Mammary epithelial cell (primary cell): ENCODE measurements around the gene MCFD2.

Experiments
- EZH2 ChIP-seq: IDR thresholded peaks from 2 replicates; pipeline ENCODE4 v1.6.1; 2012; ENCODE audit warnings: low read length, inconsistent platforms, borderline replicate concordance
- TF ChIP-seq, protein P1 (sequence below), 2 donors: IDR thresholded peaks in 1 of 2; conservative IDR thresholded peaks in 1 of 2; 2 replicates each; pipeline ENCODE4 v1.5.1; 2011 to 2012; ENCODE audit warnings: inconsistent platforms in 2 of 2, low read length in 2 of 2, mild to moderate bottlenecking in 2 of 2, control low read depth in 1 of 2, low read depth in 1 of 2; ENCODE audit not compliant: insufficient read depth in 1 of 2; ENCODE audit errors: extremely low read depth in 1 of 2

GRCh38 chr2:46877619-46878113 is 37.9 kb downstream of the MCFD2 start:
- TF ChIP-seq, protein P1, sequence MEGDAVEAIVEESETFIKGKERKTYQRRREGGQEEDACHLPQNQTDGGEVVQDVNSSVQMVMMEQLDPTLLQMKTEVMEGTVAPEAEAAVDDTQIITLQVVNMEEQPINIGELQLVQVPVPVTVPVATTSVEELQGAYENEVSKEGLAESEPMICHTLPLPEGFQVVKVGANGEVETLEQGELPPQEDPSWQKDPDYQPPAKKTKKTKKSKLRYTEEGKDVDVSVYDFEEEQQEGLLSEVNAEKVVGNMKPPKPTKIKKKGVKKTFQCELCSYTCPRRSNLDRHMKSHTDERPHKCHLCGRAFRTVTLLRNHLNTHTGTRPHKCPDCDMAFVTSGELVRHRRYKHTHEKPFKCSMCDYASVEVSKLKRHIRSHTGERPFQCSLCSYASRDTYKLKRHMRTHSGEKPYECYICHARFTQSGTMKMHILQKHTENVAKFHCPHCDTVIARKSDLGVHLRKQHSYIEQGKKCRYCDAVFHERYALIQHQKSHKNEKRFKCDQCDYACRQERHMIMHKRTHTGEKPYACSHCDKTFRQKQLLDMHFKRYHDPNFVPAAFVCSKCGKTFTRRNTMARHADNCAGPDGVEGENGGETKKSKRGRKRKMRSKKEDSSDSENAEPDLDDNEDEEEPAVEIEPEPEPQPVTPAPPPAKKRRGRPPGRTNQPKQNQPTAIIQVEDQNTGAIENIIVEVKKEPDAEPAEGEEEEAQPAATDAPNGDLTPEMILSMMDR (conservative IDR thresholded peaks at IDR 0.05 in 1 of 2, IDR thresholded peaks at IDR 0.05 in 1 of 2; ENCODE audit: extremely low read depth in 1 of 2, insufficient read depth in 1 of 2, low read depth in 1 of 2, low read length in 2 of 2) = no peak
- TF ChIP-seq EZH2 = no peak
